ENCODE data around the gene KIAA1958. TPM values are rescaled to one million over a fixed set of nuclear protein-coding genes. Genes with fewer than 3 reads are reported as not detected.
"Not testable (repeated sequence)": the region's sequence is repeated elsewhere in the genome, so short reads cannot be mapped to it uniquely, and the experiment has no call there.

KIAA1958 gene
- total RNA-seq, 1 donor from 2014 or later, result 12.0 TPM

- DNase-seq (ENCODE audit: extremely low spot score in 2 of 2), result no peak
- Histone ChIP-seq H3K27me3 (no peaks in the 10 kb centered on the region), H3K36me3 (no peaks in the 10 kb centered on the region), H3K9me3 (no peaks in the 10 kb centered on the region), H3K4me3 (no peak overlapping the region), H3K4me1 (no peaks in the 10 kb centered on the region), H3K27ac (no peak overlapping the region)
- intact Hi-C loops (cut with DNase I), result no loop called here
- no peak for TF ChIP-seq POLR2A (IDR thresholded peaks at IDR 0.05)
These were observed 95.0 kb downstream of the KIAA1958 start for GRCh38 chr9:112581469-112582176.

- no peak overlapping the region for H3K4me3 ChIP-seq
- no peaks in the 10 kb centered on the region for H3K27me3 ChIP-seq
- intact Hi-C loops (cut with DNase I), result no loop called here
- DNase-seq (ENCODE audit: extremely low spot score in 2 of 2), result no peak
- H3K4me1 ChIP-seq, result no peaks in the 10 kb centered on the region
- H3K36me3 ChIP-seq, result no peaks in the 10 kb centered on the region
- TF ChIP-seq, protein P1, sequence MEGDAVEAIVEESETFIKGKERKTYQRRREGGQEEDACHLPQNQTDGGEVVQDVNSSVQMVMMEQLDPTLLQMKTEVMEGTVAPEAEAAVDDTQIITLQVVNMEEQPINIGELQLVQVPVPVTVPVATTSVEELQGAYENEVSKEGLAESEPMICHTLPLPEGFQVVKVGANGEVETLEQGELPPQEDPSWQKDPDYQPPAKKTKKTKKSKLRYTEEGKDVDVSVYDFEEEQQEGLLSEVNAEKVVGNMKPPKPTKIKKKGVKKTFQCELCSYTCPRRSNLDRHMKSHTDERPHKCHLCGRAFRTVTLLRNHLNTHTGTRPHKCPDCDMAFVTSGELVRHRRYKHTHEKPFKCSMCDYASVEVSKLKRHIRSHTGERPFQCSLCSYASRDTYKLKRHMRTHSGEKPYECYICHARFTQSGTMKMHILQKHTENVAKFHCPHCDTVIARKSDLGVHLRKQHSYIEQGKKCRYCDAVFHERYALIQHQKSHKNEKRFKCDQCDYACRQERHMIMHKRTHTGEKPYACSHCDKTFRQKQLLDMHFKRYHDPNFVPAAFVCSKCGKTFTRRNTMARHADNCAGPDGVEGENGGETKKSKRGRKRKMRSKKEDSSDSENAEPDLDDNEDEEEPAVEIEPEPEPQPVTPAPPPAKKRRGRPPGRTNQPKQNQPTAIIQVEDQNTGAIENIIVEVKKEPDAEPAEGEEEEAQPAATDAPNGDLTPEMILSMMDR (IDR thresholded peaks at IDR 0.05), result no peak
- TF ChIP-seq POLR2AphosphoS5 (IDR thresholded peaks at IDR 0.05; ENCODE audit: insufficient read depth in 1 of 2, low read depth in 1 of 2) (no peak), POLR2A (IDR thresholded peaks at IDR 0.05) (no peak)
- no peak overlapping the region for H3K27ac ChIP-seq
- no peaks in the 10 kb centered on the region for H3K9me3 ChIP-seq
These were observed 96.0 kb downstream of the KIAA1958 start for GRCh38 chr9:112582371-112583262.

DNA sequence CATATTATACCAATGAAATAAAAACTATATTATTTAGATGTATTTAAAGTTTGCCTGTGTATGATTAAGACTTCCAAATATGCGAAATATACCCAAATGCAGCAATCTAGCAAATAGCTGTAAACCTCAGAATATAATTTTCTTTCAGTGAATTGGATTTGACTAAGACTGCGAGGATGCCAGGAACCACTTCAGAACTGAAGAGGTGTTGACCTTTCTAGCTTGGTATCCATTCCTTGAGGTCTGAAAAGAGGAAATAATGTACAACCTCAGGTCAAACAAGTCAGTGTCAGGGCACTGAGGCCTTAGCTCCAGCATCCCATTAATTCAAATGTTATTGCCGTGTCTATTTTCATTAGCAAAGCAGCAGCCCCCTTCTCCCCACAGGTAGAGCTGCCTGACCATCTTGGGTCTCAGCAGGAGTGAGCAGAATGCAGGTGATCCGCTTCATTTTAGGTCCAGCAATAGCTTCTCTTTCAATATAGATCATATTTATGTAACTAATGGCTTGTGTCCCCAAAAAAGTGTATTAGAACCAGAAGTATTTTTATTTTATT is 100.0 kb downstream of the KIAA1958 start:
- no peak for TF ChIP-seq POLR2A (IDR thresholded peaks at IDR 0.05)
- TF ChIP-seq, protein P1 (IDR thresholded peaks at IDR 0.05), result no peak
- TF ChIP-seq POLR2AphosphoS5 (IDR thresholded peaks at IDR 0.05; ENCODE audit: insufficient read depth in 1 of 2, low read depth in 1 of 2), result no peak
- no peaks in the 10 kb centered on the region for H3K4me1 ChIP-seq
- H3K4me3 ChIP-seq, result no peak overlapping the region
- H3K36me3 ChIP-seq, result no peaks in the 10 kb centered on the region
- no peak overlapping the region for H3K27ac ChIP-seq
- intact Hi-C loops (cut with DNase I), result no loop called here
- DNase-seq (ENCODE audit: extremely low spot score in 2 of 2), result no peak
- H3K27me3 ChIP-seq, result no peaks in the 10 kb centered on the region
- no peaks in the 10 kb centered on the region for H3K9me3 ChIP-seq

- H3K4me3 ChIP-seq; H3K9me3 ChIP-seq; DNase-seq (ENCODE audit: extremely low spot score in 2 of 2); H3K36me3 ChIP-seq; intact Hi-C loops (cut with DNase I); H3K4me1 ChIP-seq; H3K27ac ChIP-seq; H3K27me3 ChIP-seq: not testable (repeated sequence)
These were observed 105.2 kb downstream of the KIAA1958 start for GRCh38 chr9:112591875-112592274.

GRCh38 chr9:112599732-112600131 is 113.1 kb downstream of the KIAA1958 start:
- H3K4me3 ChIP-seq, result no peak overlapping the region
- H3K27me3 ChIP-seq, result no peaks in the 10 kb centered on the region
- H3K9me3 ChIP-seq, result no peaks in the 10 kb centered on the region
- DNase-seq (ENCODE audit: extremely low spot score in 2 of 2), result no peak
- H3K36me3 ChIP-seq, result no peaks in the 10 kb centered on the region
- intact Hi-C loops (cut with DNase I), result no loop called here
- H3K4me1 ChIP-seq, result no peaks in the 10 kb centered on the region
- no peak overlapping the region for H3K27ac ChIP-seq
- TF ChIP-seq POLR2AphosphoS5 (IDR thresholded peaks at IDR 0.05; ENCODE audit: insufficient read depth in 1 of 2, low read depth in 1 of 2), result no peak
- TF ChIP-seq POLR2A (IDR thresholded peaks at IDR 0.05), result no peak
- TF ChIP-seq, protein P1 (IDR thresholded peaks at IDR 0.05), result no peak
